ENCODE measurements around the gene PHKB. TPM values are rescaled to one million over a fixed set of nuclear protein-coding genes. Genes with fewer than 3 reads are reported as not detected.

The PHKB gene
- total RNA-seq, 2 donors from 2014 or later, result 75.7 to 93.8 TPM

- Histone ChIP-seq H3K36me3 (peaks cover 3% of the 10 kb centered on the region), H3K9me3 (no peaks in the 10 kb centered on the region), H3K27me3 (replicated peaks; ENCODE audit: insufficient read depth) (no peaks in the 10 kb centered on the region), H3K27ac (no peak overlapping the region), H3K4me1 (ENCODE audit: control insufficient read depth in 1 of 2, low read depth in 2 of 2) (no peaks in the 10 kb centered on the region), H3K4me3 (no peak overlapping the region)
- no peak for TF ChIP-seq CTCF (IDR thresholded peaks at IDR 0.05)
- DNase-seq (ENCODE audit: low spot score) (no peak), ATAC-seq (ENCODE audit: insufficient number of reproducible peaks, low FRiP score, low read depth) (no peak)
Measured at GRCh38 chr16:47600376-47600775, 139.2 kb downstream of the PHKB start.

GRCh38 chr16:47604306-47604705 lies 143.2 kb downstream of the PHKB start:
- no peaks in the 10 kb centered on the region for H3K4me1 ChIP-seq (ENCODE audit: control insufficient read depth in 1 of 2, low read depth in 2 of 2)
- DNase-seq (ENCODE audit: low spot score) (no peak), ATAC-seq (ENCODE audit: insufficient number of reproducible peaks, low FRiP score, low read depth) (no peak)
- TF ChIP-seq CTCF (IDR thresholded peaks at IDR 0.05), result no peak
- no peaks in the 10 kb centered on the region for H3K27me3 ChIP-seq (replicated peaks; ENCODE audit: insufficient read depth)
- peaks cover 5% of the 10 kb centered on the region for H3K36me3 ChIP-seq
- no peak overlapping the region for H3K4me3 ChIP-seq
- no peak overlapping the region for H3K27ac ChIP-seq
- H3K9me3 ChIP-seq, result no peaks in the 10 kb centered on the region

- peaks cover 5% of the 10 kb centered on the region for H3K36me3 ChIP-seq
- H3K4me1 ChIP-seq (ENCODE audit: control insufficient read depth in 1 of 2, low read depth in 2 of 2), result no peaks in the 10 kb centered on the region
- ATAC-seq (ENCODE audit: insufficient number of reproducible peaks, low FRiP score, low read depth), result no peak
- no peak for TF ChIP-seq CTCF (IDR thresholded peaks at IDR 0.05)
- no peak overlapping the region for H3K27ac ChIP-seq
- H3K27me3 ChIP-seq (replicated peaks; ENCODE audit: insufficient read depth), result no peaks in the 10 kb centered on the region
- H3K4me3 ChIP-seq, result no peak overlapping the region
- H3K9me3 ChIP-seq, result no peaks in the 10 kb centered on the region
- DNase-seq (ENCODE audit: low spot score), result no peak
Measured at GRCh38 chr16:47611042-47611441, 149.9 kb downstream of the PHKB start.

- no peak for TF ChIP-seq CTCF (IDR thresholded peaks at IDR 0.05)
- Histone ChIP-seq H3K4me1 (ENCODE audit: control insufficient read depth in 1 of 2, low read depth in 2 of 2) (no peaks in the 10 kb centered on the region), H3K9me3 (no peaks in the 10 kb centered on the region), H3K36me3 (no peaks in the 10 kb centered on the region), H3K4me3 (no peak overlapping the region), H3K27ac (no peak overlapping the region), H3K27me3 (replicated peaks; ENCODE audit: insufficient read depth) (no peaks in the 10 kb centered on the region)
- ATAC-seq (ENCODE audit: insufficient number of reproducible peaks, low FRiP score, low read depth) (no peak), DNase-seq (ENCODE audit: low spot score) (no peak)
Measured at GRCh38 chr16:47611848-47612493, 150.8 kb downstream of the PHKB start.

- Histone ChIP-seq H3K27ac (no peak overlapping the region), H3K4me1 (ENCODE audit: control insufficient read depth in 1 of 2, low read depth in 2 of 2) (no peaks in the 10 kb centered on the region), H3K4me3 (no peak overlapping the region), H3K27me3 (replicated peaks; ENCODE audit: insufficient read depth) (no peaks in the 10 kb centered on the region), H3K9me3 (no peaks in the 10 kb centered on the region), H3K36me3 (no peaks in the 10 kb centered on the region)
- ATAC-seq (ENCODE audit: insufficient number of reproducible peaks, low FRiP score, low read depth), result no peak
- DNase-seq (ENCODE audit: low spot score), result no peak
- TF ChIP-seq CTCF (IDR thresholded peaks at IDR 0.05), result no peak
Measured at GRCh38 chr16:47612711-47613110, 151.6 kb downstream of the PHKB start.
